HCT116 (cell line): ENCODE results near the gene KMT2C.
"Not testable (repeated sequence)": the region's sequence is repeated elsewhere in the genome, so short reads cannot be mapped to it uniquely, and the experiment has no call there.

ENCODE experiments used
- CEBPB ChIP-seq: IDR thresholded peaks from 2 replicates; pipeline ENCODE4 v1.6.1; 2012; ENCODE audit warnings: low read depth
- EGR1 ChIP-seq: IDR thresholded peaks from 2 replicates; pipeline ENCODE4 v1.6.1; 2012; ENCODE audit warnings: low read depth
- ELF1 ChIP-seq: IDR thresholded peaks from 2 replicates; pipeline ENCODE4 v1.6.1; 2012; ENCODE audit warnings: low read depth, borderline replicate concordance
- EZH2 ChIP-seq: fragments of 200-600 bp; sonication (generic); IDR thresholded peaks from 2 replicates; pipeline ENCODE4 v1.6.1; 2017; ENCODE audit warnings: antibody characterized with exemption, mixed run types
- EZH2phosphoT487 ChIP-seq: fragments of 200-600 bp; IDR thresholded peaks from 2 replicates; pipeline ENCODE4 v1.6.1; 2018; ENCODE audit warnings: antibody characterized with exemption, borderline replicate concordance
- POLR2A ChIP-seq: IDR thresholded peaks from 2 replicates; pipeline ENCODE4 v1.7.0; 2011; ENCODE audit warnings: borderline replicate concordance; ENCODE audit not compliant: insufficient read depth, insufficient read length; ENCODE audit errors: extremely low read depth
- POLR2AphosphoS5 ChIP-seq: IDR thresholded peaks from 2 replicates; pipeline ENCODE4 v1.6.1; 2011; ENCODE audit warnings: mild to moderate bottlenecking, low read depth, low read length, moderate library complexity
- RAD21 ChIP-seq: IDR thresholded peaks from 2 replicates; pipeline ENCODE4 v1.6.1; 2012; ENCODE audit warnings: low read depth, mild to moderate bottlenecking
- SIN3A ChIP-seq: IDR thresholded peaks from 2 replicates; pipeline ENCODE4 v1.6.1; 2012; ENCODE audit warnings: low read depth
- SP1 ChIP-seq: IDR thresholded peaks from 2 replicates; pipeline ENCODE4 v1.6.1; 2012; ENCODE audit warnings: low read depth
- TCF7L2 ChIP-seq: IDR thresholded peaks from 2 replicates; pipeline ENCODE4 v1.7.0; 2011; ENCODE audit warnings: borderline replicate concordance, inconsistent platforms; ENCODE audit not compliant: insufficient read depth, insufficient read length; ENCODE audit errors: extremely low read depth
- TF ChIP-seq, protein P1 (sequence below), 3 experiments: fragments of 200-600 bp in 1 of 3; sonication (generic) in 1 of 3; IDR thresholded peaks in 2 of 3; conservative IDR thresholded peaks in 1 of 3; 2 replicates each; pipeline ENCODE4 v1.5.1; 2012 to 2017; ENCODE audit warnings: low read depth in 2 of 3, low read length in 2 of 3, antibody characterized with exemption in 1 of 3, borderline replicate concordance in 1 of 3, control low read depth in 1 of 3, mild to moderate bottlenecking in 1 of 3, mixed read lengths in 1 of 3, mixed run types in 1 of 3, moderate library complexity in 1 of 3; ENCODE audit not compliant: insufficient read depth in 1 of 3
- TF ChIP-seq, protein P2 (sequence below): IDR thresholded peaks from 2 replicates; pipeline ENCODE4 v1.6.1; 2012
- TF ChIP-seq, protein P3 (sequence below): IDR thresholded peaks from 2 replicates; pipeline ENCODE4 v1.6.1; 2012; ENCODE audit warnings: low read depth

DNA sequence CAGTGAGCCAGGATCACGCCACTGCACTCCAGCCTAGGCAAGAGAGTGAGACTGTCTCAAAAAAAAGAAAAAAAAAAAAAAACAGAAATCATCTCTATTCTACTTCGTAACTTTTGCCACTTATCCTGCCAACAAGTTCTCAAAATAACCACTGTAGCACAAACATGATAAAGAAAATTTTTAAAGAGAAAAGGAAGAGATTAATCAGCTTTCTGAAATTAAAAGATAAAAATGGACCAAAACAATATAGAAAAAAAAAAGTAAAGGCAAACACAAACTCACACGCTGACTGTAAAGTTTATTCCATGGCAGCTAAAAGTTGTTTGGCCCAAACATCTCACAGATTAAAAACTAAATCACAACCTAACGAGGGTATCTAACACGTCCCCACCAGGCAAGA is 5.7 kb downstream of the KMT2C start:
- not testable (repeated sequence) for TF ChIP-seq CEBPB, SIN3A, POLR2A, RAD21, EGR1, EZH2, EZH2phosphoT487, SP1, POLR2AphosphoS5, ELF1, TCF7L2
- TF ChIP-seq, protein P1, sequence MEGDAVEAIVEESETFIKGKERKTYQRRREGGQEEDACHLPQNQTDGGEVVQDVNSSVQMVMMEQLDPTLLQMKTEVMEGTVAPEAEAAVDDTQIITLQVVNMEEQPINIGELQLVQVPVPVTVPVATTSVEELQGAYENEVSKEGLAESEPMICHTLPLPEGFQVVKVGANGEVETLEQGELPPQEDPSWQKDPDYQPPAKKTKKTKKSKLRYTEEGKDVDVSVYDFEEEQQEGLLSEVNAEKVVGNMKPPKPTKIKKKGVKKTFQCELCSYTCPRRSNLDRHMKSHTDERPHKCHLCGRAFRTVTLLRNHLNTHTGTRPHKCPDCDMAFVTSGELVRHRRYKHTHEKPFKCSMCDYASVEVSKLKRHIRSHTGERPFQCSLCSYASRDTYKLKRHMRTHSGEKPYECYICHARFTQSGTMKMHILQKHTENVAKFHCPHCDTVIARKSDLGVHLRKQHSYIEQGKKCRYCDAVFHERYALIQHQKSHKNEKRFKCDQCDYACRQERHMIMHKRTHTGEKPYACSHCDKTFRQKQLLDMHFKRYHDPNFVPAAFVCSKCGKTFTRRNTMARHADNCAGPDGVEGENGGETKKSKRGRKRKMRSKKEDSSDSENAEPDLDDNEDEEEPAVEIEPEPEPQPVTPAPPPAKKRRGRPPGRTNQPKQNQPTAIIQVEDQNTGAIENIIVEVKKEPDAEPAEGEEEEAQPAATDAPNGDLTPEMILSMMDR (IDR thresholded peaks at IDR 0.05 in 2 of 3, conservative IDR thresholded peaks at IDR 0.05 in 1 of 3; ENCODE audit: borderline replicate concordance in 1 of 3, insufficient read depth in 1 of 3, low read depth in 2 of 3, low read length in 2 of 3): not testable (repeated sequence)
- TF ChIP-seq, protein P2, sequence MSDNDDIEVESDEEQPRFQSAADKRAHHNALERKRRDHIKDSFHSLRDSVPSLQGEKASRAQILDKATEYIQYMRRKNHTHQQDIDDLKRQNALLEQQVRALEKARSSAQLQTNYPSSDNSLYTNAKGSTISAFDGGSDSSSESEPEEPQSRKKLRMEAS: not testable (repeated sequence)
- TF ChIP-seq, protein P3, sequence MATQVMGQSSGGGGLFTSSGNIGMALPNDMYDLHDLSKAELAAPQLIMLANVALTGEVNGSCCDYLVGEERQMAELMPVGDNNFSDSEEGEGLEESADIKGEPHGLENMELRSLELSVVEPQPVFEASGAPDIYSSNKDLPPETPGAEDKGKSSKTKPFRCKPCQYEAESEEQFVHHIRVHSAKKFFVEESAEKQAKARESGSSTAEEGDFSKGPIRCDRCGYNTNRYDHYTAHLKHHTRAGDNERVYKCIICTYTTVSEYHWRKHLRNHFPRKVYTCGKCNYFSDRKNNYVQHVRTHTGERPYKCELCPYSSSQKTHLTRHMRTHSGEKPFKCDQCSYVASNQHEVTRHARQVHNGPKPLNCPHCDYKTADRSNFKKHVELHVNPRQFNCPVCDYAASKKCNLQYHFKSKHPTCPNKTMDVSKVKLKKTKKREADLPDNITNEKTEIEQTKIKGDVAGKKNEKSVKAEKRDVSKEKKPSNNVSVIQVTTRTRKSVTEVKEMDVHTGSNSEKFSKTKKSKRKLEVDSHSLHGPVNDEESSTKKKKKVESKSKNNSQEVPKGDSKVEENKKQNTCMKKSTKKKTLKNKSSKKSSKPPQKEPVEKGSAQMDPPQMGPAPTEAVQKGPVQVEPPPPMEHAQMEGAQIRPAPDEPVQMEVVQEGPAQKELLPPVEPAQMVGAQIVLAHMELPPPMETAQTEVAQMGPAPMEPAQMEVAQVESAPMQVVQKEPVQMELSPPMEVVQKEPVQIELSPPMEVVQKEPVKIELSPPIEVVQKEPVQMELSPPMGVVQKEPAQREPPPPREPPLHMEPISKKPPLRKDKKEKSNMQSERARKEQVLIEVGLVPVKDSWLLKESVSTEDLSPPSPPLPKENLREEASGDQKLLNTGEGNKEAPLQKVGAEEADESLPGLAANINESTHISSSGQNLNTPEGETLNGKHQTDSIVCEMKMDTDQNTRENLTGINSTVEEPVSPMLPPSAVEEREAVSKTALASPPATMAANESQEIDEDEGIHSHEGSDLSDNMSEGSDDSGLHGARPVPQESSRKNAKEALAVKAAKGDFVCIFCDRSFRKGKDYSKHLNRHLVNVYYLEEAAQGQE: not testable (repeated sequence)
